Testis (tissue), 2 donors: ENCODE measurements around the gene TTLL9.

ENCODE experiments used
- POLR2A ChIP-seq: fragments of 450-650 bp; IDR thresholded peaks from one replicate; pipeline ENCODE4 v1.6.1; 2017; ENCODE audit warnings: antibody characterized with exemption, mild to moderate bottlenecking, moderate library complexity
- TF ChIP-seq, protein P1 (sequence below), 3 experiments: fragments of 450-650 bp in 2 of 3; fragments of 200-600 bp in 1 of 3; sonication (generic) in 1 of 3; IDR thresholded peaks; one replicate each; pipeline ENCODE4 v1.5.1; 2016 to 2019; ENCODE audit warnings: antibody characterized with exemption in 3 of 3, mild to moderate bottlenecking in 2 of 3, moderate library complexity in 1 of 3

- no peak for TF ChIP-seq POLR2A
- TF ChIP-seq, protein P1, sequence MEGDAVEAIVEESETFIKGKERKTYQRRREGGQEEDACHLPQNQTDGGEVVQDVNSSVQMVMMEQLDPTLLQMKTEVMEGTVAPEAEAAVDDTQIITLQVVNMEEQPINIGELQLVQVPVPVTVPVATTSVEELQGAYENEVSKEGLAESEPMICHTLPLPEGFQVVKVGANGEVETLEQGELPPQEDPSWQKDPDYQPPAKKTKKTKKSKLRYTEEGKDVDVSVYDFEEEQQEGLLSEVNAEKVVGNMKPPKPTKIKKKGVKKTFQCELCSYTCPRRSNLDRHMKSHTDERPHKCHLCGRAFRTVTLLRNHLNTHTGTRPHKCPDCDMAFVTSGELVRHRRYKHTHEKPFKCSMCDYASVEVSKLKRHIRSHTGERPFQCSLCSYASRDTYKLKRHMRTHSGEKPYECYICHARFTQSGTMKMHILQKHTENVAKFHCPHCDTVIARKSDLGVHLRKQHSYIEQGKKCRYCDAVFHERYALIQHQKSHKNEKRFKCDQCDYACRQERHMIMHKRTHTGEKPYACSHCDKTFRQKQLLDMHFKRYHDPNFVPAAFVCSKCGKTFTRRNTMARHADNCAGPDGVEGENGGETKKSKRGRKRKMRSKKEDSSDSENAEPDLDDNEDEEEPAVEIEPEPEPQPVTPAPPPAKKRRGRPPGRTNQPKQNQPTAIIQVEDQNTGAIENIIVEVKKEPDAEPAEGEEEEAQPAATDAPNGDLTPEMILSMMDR (IDR thresholded peaks at IDR 0.05), result no peak
Measured at GRCh38 chr20:31871618-31871954, 1.2 kb downstream of the TTLL9 start.
